B cell (primary cell): ENCODE data around the gene GDPD4. TPM values are rescaled to one million over a fixed set of nuclear protein-coding genes. Genes with fewer than 3 reads are reported as not detected.
A peak's percentile ranks its signal among the peaks of the same experiment; 100 is the strongest.

Experiments
- ATAC-seq: fragments of 200-7000 bp; cut with Tn5 transposase; one replicate; pipeline ENCODE4 v1.10.0; 2021; ENCODE audit warnings: low read depth, mild to moderate bottlenecking, moderate number of reproducible peaks, moderate library complexity
- CTCF ChIA-PET: fragments of 350-600 bp; sonication (Branson Sonifier 250); formaldehyde crosslinking; loops from one replicate; lab custom pipeline; 2021; ENCODE audit warnings: antibody characterized with exemption, inconsistent platforms; lab: Charles Lee
- POLR2A ChIA-PET: fragments of 350-600 bp; sonication (Branson Sonifier 250); formaldehyde crosslinking; loops from one replicate; lab custom pipeline; 2021; ENCODE audit warnings: antibody characterized with exemption; lab: Charles Lee
- DNase-seq: peaks from one replicate; pipeline ENCODE4 v3.0.0; 2013
- H2AFZ ChIP-seq: 2 replicates; pipeline ENCODE4 v1.6.1; 2012; ENCODE audit warnings: mild to moderate bottlenecking, low read depth, low read length; ENCODE audit not compliant: insufficient read depth, poor library complexity, severe bottlenecking
- H3K27ac ChIP-seq, 2 donors: 1 replicate in 1 of 2; 2 replicates in 1 of 2; pipeline ENCODE4 v1.5.1; 2012 to 2013; ENCODE audit warnings: low read length in 2 of 2, mild to moderate bottlenecking in 2 of 2, moderate library complexity in 1 of 2
- H3K27me3 ChIP-seq, 4 experiments: fragments of 200-600 bp in 1 of 4; sonication (generic) in 1 of 4; replicated peaks in 1 of 4; 1 replicate in 2 of 4; 2 replicates in 2 of 4; pipeline versions ENCODE4 v1.6.1 to v1.7.0; 2013 to 2016; ENCODE audit warnings: low read length in 3 of 4, mild to moderate bottlenecking in 2 of 4, mixed read lengths in 1 of 4, moderate library complexity in 1 of 4; ENCODE audit not compliant: insufficient read depth in 4 of 4, control insufficient read depth in 3 of 4; ENCODE audit errors: control extremely low read depth in 1 of 4
- H3K36me3 ChIP-seq, 2 experiments: replicated peaks in 1 of 2; 1 replicate in 1 of 2; 2 replicates in 1 of 2; pipeline versions ENCODE4 v1.6.1 to v1.7.1; 2013; ENCODE audit warnings: low read length in 1 of 2; ENCODE audit not compliant: insufficient read depth in 2 of 2, control insufficient read depth in 1 of 2; ENCODE audit errors: control extremely low read depth in 1 of 2, extremely low read depth in 1 of 2
- H3K4me1 ChIP-seq, 2 donors: fragments of 200-600 bp in 1 of 2; sonication (generic) in 1 of 2; 1 replicate in 1 of 2; 2 replicates in 1 of 2; pipeline versions ENCODE4 v1.5.1 to v1.6.1; 2013 to 2017; ENCODE audit warnings: low read length in 2 of 2; ENCODE audit not compliant: control insufficient read depth in 2 of 2, insufficient read depth in 2 of 2
- H3K4me2 ChIP-seq: replicated peaks from 2 replicates; pipeline ENCODE3; 2012; ENCODE audit warnings: mild to moderate bottlenecking, low read depth, low read length; ENCODE audit not compliant: poor library complexity, severe bottlenecking
- H3K4me3 ChIP-seq, 5 experiments: fragments of 200-600 bp in 1 of 5; sonication (generic) in 1 of 5; 1 replicate in 3 of 5; 2 replicates in 2 of 5; pipeline versions ENCODE4 v1.5.1 to v1.7.0; 2011 to 2016; ENCODE audit warnings: low read length in 4 of 5, mild to moderate bottlenecking in 4 of 5, low read depth in 2 of 5, control low read depth in 1 of 5, moderate library complexity in 1 of 5; ENCODE audit not compliant: insufficient read depth in 1 of 5; ENCODE audit errors: control extremely low read depth in 1 of 5, extremely low read depth in 1 of 5
- H3K79me2 ChIP-seq: fragments of 200-600 bp; sonication (generic); one replicate; pipeline ENCODE4 v1.6.0; 2016; ENCODE audit warnings: low read length; ENCODE audit not compliant: control insufficient read depth, insufficient read depth
- H3K9ac ChIP-seq: fragments of 200-600 bp; sonication (generic); 2 replicates; pipeline ENCODE4 v1.6.1; 2017; ENCODE audit warnings: mild to moderate bottlenecking, low read length, moderate library complexity
- H3K9me3 ChIP-seq, 3 donors: one replicate each; pipeline versions ENCODE4 v1.6.1 to v1.7.1; 2013; ENCODE audit warnings: low read length in 2 of 3; ENCODE audit not compliant: control insufficient read depth in 2 of 3, insufficient read depth in 1 of 3; ENCODE audit errors: control extremely low read depth in 1 of 3
- H4K20me1 ChIP-seq: 2 replicates; pipeline ENCODE4 v1.6.0; 2012; ENCODE audit warnings: mild to moderate bottlenecking, low read length; ENCODE audit not compliant: insufficient read depth, control insufficient read depth, poor library complexity, severe bottlenecking
- H3K27ac Mint-ChIP-seq: one replicate; pipeline ENCODE4 v1.8.0; 2021; ENCODE audit warnings: mixed read lengths
- H3K27me3 Mint-ChIP-seq: one replicate; pipeline ENCODE4 v1.8.0; 2021; ENCODE audit warnings: mixed read lengths
- H3K4me1 Mint-ChIP-seq: one replicate; pipeline ENCODE4 v1.8.0; 2021; ENCODE audit warnings: mixed read lengths
- H3K4me3 Mint-ChIP-seq: one replicate; pipeline ENCODE4 v1.8.0; 2021; ENCODE audit warnings: mixed read lengths
- H3K9me3 Mint-ChIP-seq: one replicate; pipeline ENCODE4 v1.8.0; 2022; ENCODE audit warnings: mixed read lengths; ENCODE audit not compliant: insufficient read depth
- EZH2 ChIP-seq: IDR thresholded peaks from 2 replicates; pipeline ENCODE4 v1.6.1; 2012; ENCODE audit warnings: borderline replicate concordance, low read depth, mild to moderate bottlenecking, moderate library complexity, low read length; ENCODE audit not compliant: insufficient read depth, poor library complexity, severe bottlenecking
- WGBS: methylation state at CpG from one replicate; pipeline ENCODE4 v1.1.5; 2013; ENCODE audit warnings: missing lambda C conversion rate; ENCODE audit not compliant: insufficient coverage; 5-methylcytosine and 5-hydroxymethylcytosine counted together
- intact Hi-C: fragments of 100-400 bp; cut with micrococcal nuclease; formaldehyde crosslinking; loops from one replicate; pipeline ENCODE4 v1.10.0; 2022
- polyA plus RNA-seq: library from polyadenylated mRNA; depleted of rRNA; stranded (reverse); fragments of >200 nt; gene quantifications from 2 replicates; pipeline ENCODE4 v1.2.3, GENCODE V29; 2012
- total RNA-seq, 2 donors: library from RNA; stranded (reverse); fragments of 120-200 nt in 1 of 2; gene quantifications; 1 replicate in 1 of 2; 2 replicates in 1 of 2; pipeline versions ENCODE4 v1.2.3 to v1.2.4, GENCODE V29; 2013 to 2022
- TF ChIP-seq, protein P1 (sequence below): fragments of 200-600 bp; IDR thresholded peaks from one replicate; pipeline ENCODE4 v1.8.0; 2022; ENCODE audit warnings: antibody characterized with exemption, mild to moderate bottlenecking

The GDPD4 gene
- total and polyA plus RNA-seq, 2 donors (not counting 1 experiment from before 2014, with no cell fraction given): not detected

DNA sequence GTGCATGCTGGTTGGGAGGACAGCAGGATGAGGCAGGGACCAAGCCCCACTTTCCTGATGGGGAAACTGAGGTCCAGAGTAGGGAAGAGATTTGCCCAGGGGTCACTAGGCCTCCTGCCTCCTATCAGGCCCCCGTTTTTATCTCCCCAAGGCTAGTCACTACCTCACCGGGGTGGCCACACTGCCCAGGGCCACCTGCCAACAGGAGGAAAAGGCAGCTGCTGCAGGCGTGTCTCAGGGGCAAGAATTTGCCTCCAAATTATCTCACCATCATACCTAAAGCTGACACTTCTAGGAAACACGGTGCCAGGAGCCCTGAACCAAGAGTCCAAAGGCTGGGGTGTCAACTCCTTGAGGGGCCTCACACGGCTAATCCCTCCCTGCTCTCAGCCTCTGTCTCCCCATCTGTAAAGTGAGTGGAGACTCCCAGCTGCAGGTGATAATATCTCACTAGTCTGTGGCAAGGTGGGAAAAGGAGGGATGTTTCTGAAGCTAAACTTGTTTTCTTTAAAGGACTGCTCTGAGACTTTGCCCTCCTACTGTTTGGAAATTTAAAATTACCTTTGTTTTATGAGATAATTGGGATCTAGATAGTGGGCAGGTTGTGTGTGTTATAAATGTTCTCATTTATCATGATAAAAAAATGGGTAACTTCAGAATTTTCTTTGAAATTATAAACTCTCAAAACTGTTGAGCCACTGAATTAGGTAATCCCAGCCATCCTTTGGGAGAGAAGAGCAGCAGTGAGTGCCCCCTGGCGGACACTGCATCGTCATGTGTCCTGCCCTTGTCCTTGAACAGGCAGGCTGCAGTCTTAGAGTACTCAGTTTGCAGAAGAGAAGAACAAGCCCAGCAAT lies 113.5 kb downstream of the GDPD4 start:
- no peak overlapping the region for H3K27ac ChIP-seq
- Mint-ChIP-seq H3K4me1 (no peaks in the 10 kb centered on the region), H3K9me3 (no peaks in the 10 kb centered on the region), H3K4me3 (no peak overlapping the region), H3K27me3 (no peaks in the 10 kb centered on the region), H3K27ac (no peak overlapping the region)
- H3K36me3 ChIP-seq: no peaks in the 10 kb centered on the region
- TF ChIP-seq EZH2: no peak
- TF ChIP-seq, protein P1, sequence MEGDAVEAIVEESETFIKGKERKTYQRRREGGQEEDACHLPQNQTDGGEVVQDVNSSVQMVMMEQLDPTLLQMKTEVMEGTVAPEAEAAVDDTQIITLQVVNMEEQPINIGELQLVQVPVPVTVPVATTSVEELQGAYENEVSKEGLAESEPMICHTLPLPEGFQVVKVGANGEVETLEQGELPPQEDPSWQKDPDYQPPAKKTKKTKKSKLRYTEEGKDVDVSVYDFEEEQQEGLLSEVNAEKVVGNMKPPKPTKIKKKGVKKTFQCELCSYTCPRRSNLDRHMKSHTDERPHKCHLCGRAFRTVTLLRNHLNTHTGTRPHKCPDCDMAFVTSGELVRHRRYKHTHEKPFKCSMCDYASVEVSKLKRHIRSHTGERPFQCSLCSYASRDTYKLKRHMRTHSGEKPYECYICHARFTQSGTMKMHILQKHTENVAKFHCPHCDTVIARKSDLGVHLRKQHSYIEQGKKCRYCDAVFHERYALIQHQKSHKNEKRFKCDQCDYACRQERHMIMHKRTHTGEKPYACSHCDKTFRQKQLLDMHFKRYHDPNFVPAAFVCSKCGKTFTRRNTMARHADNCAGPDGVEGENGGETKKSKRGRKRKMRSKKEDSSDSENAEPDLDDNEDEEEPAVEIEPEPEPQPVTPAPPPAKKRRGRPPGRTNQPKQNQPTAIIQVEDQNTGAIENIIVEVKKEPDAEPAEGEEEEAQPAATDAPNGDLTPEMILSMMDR: peak; percentile 82
- peaks cover 2% of the 10 kb centered on the region for H3K79me2 ChIP-seq
- DNase-seq: peak; percentile 58
- WGBS: 49% methylated on average over 6 of the region's 7 CpGs
- no peak overlapping the region for H2AFZ ChIP-seq
- H3K4me2 ChIP-seq: no peak overlapping the region
- H3K4me1 ChIP-seq: no peaks in the 10 kb centered on the region
- no peaks in the 10 kb centered on the region for H3K27me3 ChIP-seq
- no peaks in the 10 kb centered on the region for H4K20me1 ChIP-seq
- peak; percentile 43 for ATAC-seq
- intact Hi-C loops: loop anchor here (1.0 to 2.0 kb wide), 2 partner anchors 360 to 433 kb away; no protein-coding TSS in a partner anchor
- POLR2A ChIA-PET: no interaction called here
- H3K9me3 ChIP-seq: peaks cover 0 to 2% (median 0%) of the 10 kb centered on the region in 3 donors
- CTCF ChIA-PET: interaction anchor here (0.5 to 3.7 kb wide), 10 partner anchors 8 to 431 kb away, joined by 3 to 25 read pairs (median 4); partner anchors contain the start of genes AQP11 and MYO7A
- H3K4me3 ChIP-seq: no peak overlapping the region
- no peak overlapping the region for H3K9ac ChIP-seq
